ENCODE results near the gene AK4. TPM values are rescaled to one million over a fixed set of nuclear protein-coding genes. Genes with fewer than 3 reads are reported as not detected.

AK4 gene
- total RNA-seq, 1 experiment from 2014 or later: 180 TPM

- Mint-ChIP-seq H3K36me3 (peaks cover 47% of the 10 kb centered on the region), H3K4me3 (no peak overlapping the region), H3K4me1 (peaks cover 33% of the 10 kb centered on the region), H3K9me3 (no peaks in the 10 kb centered on the region), H3K27me3 (ENCODE audit: low read depth) (no peaks in the 10 kb centered on the region), H3K27ac (peak overlapping the region; percentile 63)
- no peak for TF ChIP-seq ATF3 (CRISPR knock-in tag; conservative IDR thresholded peaks at IDR 0.05)
- TF ChIP-seq, protein P1, sequence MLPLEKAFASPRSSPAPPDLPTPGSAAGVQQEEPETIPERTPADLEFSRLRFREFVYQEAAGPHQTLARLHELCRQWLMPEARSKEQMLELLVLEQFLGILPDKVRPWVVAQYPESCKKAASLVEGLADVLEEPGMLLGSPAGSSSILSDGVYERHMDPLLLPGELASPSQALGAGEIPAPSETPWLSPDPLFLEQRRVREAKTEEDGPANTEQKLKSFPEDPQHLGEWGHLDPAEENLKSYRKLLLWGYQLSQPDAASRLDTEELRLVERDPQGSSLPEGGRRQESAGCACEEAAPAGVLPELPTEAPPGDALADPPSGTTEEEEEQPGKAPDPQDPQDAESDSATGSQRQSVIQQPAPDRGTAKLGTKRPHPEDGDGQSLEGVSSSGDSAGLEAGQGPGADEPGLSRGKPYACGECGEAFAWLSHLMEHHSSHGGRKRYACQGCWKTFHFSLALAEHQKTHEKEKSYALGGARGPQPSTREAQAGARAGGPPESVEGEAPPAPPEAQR (CRISPR knock-in tag; IDR thresholded peaks at IDR 0.05): no peak
- TF ChIP-seq ZNF396 (CRISPR knock-in tag; IDR thresholded peaks at IDR 0.05; ENCODE audit: borderline replicate concordance): no peak
- no peak for TF ChIP-seq SOX15 (CRISPR knock-in tag; IDR thresholded peaks at IDR 0.05)
- no peak for TF ChIP-seq RELA (CRISPR knock-in tag; IDR thresholded peaks at IDR 0.05; ENCODE audit: borderline replicate concordance)
- TF ChIP-seq GRHL2 (CRISPR knock-in tag; IDR thresholded peaks at IDR 0.05; ENCODE audit: insufficient replicate concordance, severe bottlenecking): no peak
- no peak for TF ChIP-seq ZNF532 (CRISPR knock-in tag; IDR thresholded peaks at IDR 0.05; ENCODE audit: borderline replicate concordance)
- TF ChIP-seq NR1H2 (CRISPR knock-in tag; IDR thresholded peaks at IDR 0.05): no peak
- no peak for TF ChIP-seq FOXP1 (CRISPR knock-in tag; IDR thresholded peaks at IDR 0.05; ENCODE audit: borderline replicate concordance)
- no peak for TF ChIP-seq IRF2 (CRISPR knock-in tag; IDR thresholded peaks at IDR 0.05; ENCODE audit: borderline replicate concordance, low read depth)
- TF ChIP-seq SMAD4 (CRISPR knock-in tag; IDR thresholded peaks at IDR 0.05): no peak
- no peak for TF ChIP-seq E2F1 (CRISPR knock-in tag; IDR thresholded peaks at IDR 0.05)
- TF ChIP-seq TEAD1 (CRISPR knock-in tag; IDR thresholded peaks at IDR 0.05): no peak
- DNase-seq (ENCODE audit: low spot score) (no peak), ATAC-seq (no peak)
- ChIA-PET POLR2A (no interaction called here), CTCF (interaction anchor here (0.6 kb wide), 1 partner anchor 10 kb away, joined by 3 read pairs; no protein-coding TSS in a partner anchor)
Measured at GRCh38 chr1:65196926-65197325, 48.9 kb downstream of the AK4 start.

DNA sequence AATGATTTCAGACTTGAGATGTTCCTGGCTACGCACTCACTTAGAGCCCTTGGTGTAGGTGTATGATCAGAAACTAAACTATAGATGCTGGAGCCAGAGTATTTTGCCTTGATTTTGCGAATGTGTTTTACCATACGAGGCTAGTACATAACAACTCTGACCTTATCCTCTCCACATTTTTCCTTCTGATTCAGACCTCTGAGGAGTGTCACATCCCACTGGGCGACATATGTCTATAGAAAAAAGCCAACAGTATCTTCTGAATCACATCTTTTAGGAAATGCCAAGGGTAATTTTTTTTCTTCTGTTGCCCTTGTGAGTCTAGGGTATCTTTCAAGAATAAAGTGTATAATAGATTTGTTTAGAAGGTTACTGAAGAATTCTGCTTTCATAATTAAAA lies 49.6 kb downstream of the AK4 start:
- POLR2A ChIA-PET: no interaction called here
- Mint-ChIP-seq H3K9me3 (no peaks in the 10 kb centered on the region), H3K27me3 (ENCODE audit: low read depth) (no peaks in the 10 kb centered on the region), H3K27ac (no peak overlapping the region), H3K4me1 (peaks cover 35% of the 10 kb centered on the region), H3K4me3 (no peak overlapping the region), H3K36me3 (peaks cover 40% of the 10 kb centered on the region)
- CTCF ChIA-PET: no interaction called here
- no peak for ATAC-seq
- TF ChIP-seq SP1 (CRISPR knock-in tag; conservative IDR thresholded peaks at IDR 0.05) (no peak), ETV6 (CRISPR knock-in tag; IDR thresholded peaks at IDR 0.05) (no peak)
- TF ChIP-seq, protein P2, sequence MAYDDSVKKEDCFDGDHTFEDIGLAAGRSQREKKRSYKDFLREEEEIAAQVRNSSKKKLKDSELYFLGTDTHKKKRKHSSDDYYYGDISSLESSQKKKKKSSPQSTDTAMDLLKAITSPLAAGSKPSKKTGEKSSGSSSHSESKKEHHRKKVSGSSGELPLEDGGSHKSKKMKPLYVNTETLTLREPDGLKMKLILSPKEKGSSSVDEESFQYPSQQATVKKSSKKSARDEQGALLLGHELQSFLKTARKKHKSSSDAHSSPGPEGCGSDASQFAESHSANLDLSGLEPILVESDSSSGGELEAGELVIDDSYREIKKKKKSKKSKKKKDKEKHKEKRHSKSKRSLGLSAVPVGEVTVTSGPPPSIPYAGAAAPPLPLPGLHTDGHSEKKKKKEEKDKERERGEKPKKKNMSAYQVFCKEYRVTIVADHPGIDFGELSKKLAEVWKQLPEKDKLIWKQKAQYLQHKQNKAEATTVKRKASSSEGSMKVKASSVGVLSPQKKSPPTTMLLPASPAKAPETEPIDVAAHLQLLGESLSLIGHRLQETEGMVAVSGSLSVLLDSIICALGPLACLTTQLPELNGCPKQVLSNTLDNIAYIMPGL (CRISPR knock-in tag; IDR thresholded peaks at IDR 0.05): no peak
- DNase-seq (ENCODE audit: low spot score): no peak
